Kidney (tissue), 14 donors: ENCODE measurements around the gene CPTP. TPM values are rescaled to one million over a fixed set of nuclear protein-coding genes. Genes with fewer than 3 reads are reported as not detected.

Experiments
- DNase-seq, 5 donors: peaks; one replicate each; pipeline ENCODE4 v3.0.0-alpha.2; 2013 to 2020
- FAIRE-seq: peaks from 2 replicates; lab custom pipeline; 2012; peaks lifted over from hg19 to GRCh38; lab: Jason Lieb, UNC
- H3K27ac ChIP-seq, 2 donors: one replicate each; pipeline ENCODE4 v1.7.0; 2013; ENCODE audit warnings: low read depth in 2 of 2, low read length in 2 of 2, inconsistent platforms in 1 of 2
- H3K27me3 ChIP-seq: one replicate; pipeline ENCODE4 v1.7.1; 2013; ENCODE audit warnings: low read length, inconsistent platforms; ENCODE audit not compliant: control insufficient read depth, insufficient read depth
- H3K36me3 ChIP-seq, 3 donors: one replicate each; pipeline versions ENCODE4 v1.7.0 to v1.7.1; 2013; ENCODE audit warnings: low read length in 3 of 3, control low read depth in 1 of 3, inconsistent platforms in 1 of 3; ENCODE audit not compliant: insufficient read depth in 3 of 3, control insufficient read depth in 2 of 3
- H3K4me1 ChIP-seq, 3 donors: one replicate each; pipeline versions ENCODE4 v1.7.0 to v1.7.1; 2013; ENCODE audit warnings: low read length in 3 of 3, inconsistent platforms in 1 of 3, low read depth in 1 of 3; ENCODE audit not compliant: control insufficient read depth in 2 of 3, insufficient read depth in 2 of 3
- H3K4me3 ChIP-seq, 3 donors: one replicate each; pipeline versions ENCODE4 v1.7.0 to v1.8.1; 2013; ENCODE audit warnings: low read length in 3 of 3, control low read depth in 1 of 3, inconsistent platforms in 1 of 3
- H3K9ac ChIP-seq, 3 donors: one replicate each; pipeline versions ENCODE4 v1.7.0 to v1.7.1; 2013; ENCODE audit warnings: low read length in 3 of 3, control low read depth in 1 of 3, inconsistent platforms in 1 of 3
- H3K9me3 ChIP-seq, 3 donors: one replicate each; pipeline versions ENCODE4 v1.7.0 to v1.7.1; 2013; ENCODE audit warnings: low read length in 3 of 3, control low read depth in 1 of 3, inconsistent platforms in 1 of 3; ENCODE audit not compliant: control insufficient read depth in 2 of 3, insufficient read depth in 1 of 3
- CTCF ChIP-seq: IDR thresholded peaks from 3 replicates; pipeline ENCODE4 v1.5.1; 2012; ENCODE audit warnings: mild to moderate bottlenecking, moderate library complexity, borderline replicate concordance; ENCODE audit not compliant: insufficient read depth; ENCODE audit errors: extremely low read depth
- intact Hi-C: fragments of 100-400 bp; cut with DNase I; formaldehyde crosslinking; loops from one replicate; pipeline ENCODE4 v1.11.1; 2022
- polyA plus RNA-seq: library from polyadenylated mRNA; stranded (reverse); fragments of 350-450 nt; fragmentation: Illumina TruSeq; extraction: RNeasy Lipid Tissue Mini Kit (QIAGEN cat#74804); gene quantifications from one replicate; pipeline ENCODE4 v1.2.3, GENCODE V29; 2014; ENCODE audit warnings: low read depth, low replicate concordance; ENCODE audit not compliant: insufficient read depth
- total RNA-seq: library from RNA; stranded (reverse); fragmentation: NEBNext Ultra II Directional; extraction: Animal tissue kit (Norgen Biotek cat#: 25700); gene quantifications from one replicate; pipeline ENCODE4 v1.2.1, GENCODE V29; 2021
- donor health status: control.
- donor health status: control.
- donor health status: control.
- donor health status: control.
- donor health status: control.
- donor health status: DM: yes; HTN: yes; CAD: no.
- donor health status: Normal renal cell carcinoma (clear cell type).

Gene CPTP
- total and polyA plus RNA-seq, 2 donors from 2014 or later = 21.9 to 51.5 TPM

DNA sequence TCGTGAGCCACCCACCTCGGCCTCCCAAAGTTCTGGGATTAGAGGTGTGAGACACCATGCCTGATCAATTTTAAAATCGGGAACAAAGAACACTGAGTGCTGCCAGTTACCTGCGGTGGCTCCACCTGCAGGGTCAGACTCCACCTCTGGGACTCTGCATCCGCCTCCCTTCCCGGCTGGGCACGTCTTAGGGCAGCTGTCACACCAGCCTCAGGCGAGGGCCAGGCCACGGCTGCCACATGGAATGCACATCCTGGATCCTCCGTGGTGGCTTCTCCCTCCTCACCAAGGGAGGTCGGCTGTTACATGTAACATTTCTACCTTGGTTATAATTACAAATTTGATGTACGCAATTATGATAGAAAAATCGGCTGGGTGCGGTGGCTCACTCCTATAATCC, 39.7 kb downstream of the CPTP start:
- Histone ChIP-seq H3K36me3 (no peaks in the 10 kb centered on the region), H3K9ac (no peak overlapping the region), H3K9me3 (peaks cover 0 to 2% (median 0%) of the 10 kb centered on the region in 3 donors), H3K27ac (no peak overlapping the region), H3K4me3 (no peak overlapping the region), H3K4me1 (peaks cover 0 to 9% (median 2%) of the 10 kb centered on the region in 3 donors), H3K27me3 (no peaks in the 10 kb centered on the region)
- no peak for FAIRE-seq
- intact Hi-C loops = no loop called here
- no peak for DNase-seq
- no peak for TF ChIP-seq CTCF

- no peak overlapping the region for H3K4me3 ChIP-seq
- H3K9ac ChIP-seq = no peak overlapping the region
- TF ChIP-seq CTCF = no peak
- intact Hi-C loops = no loop called here
- peaks cover 0 to 2% (median 0%) of the 10 kb centered on the region in 3 donors for H3K9me3 ChIP-seq
- no peak overlapping the region for H3K27ac ChIP-seq
- DNase-seq (no peak), FAIRE-seq (no peak)
- no peaks in the 10 kb centered on the region for H3K27me3 ChIP-seq
- H3K36me3 ChIP-seq = no peaks in the 10 kb centered on the region
- H3K4me1 ChIP-seq = peaks cover 0 to 4% (median 2%) of the 10 kb centered on the region in 3 donors
Measured at GRCh38 chr1:1365875-1366698, 41.5 kb downstream of the CPTP start.

DNA sequence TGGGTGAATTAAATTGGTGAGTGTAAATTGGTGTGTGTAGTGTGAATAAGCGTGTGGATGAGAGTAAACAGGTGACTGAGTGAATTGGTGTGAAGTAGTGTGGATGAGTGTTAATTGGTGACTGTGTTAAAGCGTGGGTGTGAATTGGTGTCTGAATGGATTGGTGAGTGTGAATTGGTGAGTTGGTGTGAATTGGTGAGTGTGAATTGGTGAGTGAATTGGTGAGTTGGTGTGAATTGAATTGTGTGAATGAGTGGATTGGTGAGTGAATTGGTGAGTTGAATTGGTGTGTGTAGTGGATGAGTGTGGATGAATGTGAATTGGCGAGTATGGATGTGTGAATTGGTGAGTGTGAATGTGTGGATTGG, 42.1 kb downstream of the CPTP start:
- DNase-seq (no peak), FAIRE-seq (no peak)
- Histone ChIP-seq H3K27ac (no peak overlapping the region), H3K4me1 (peaks cover 0 to 2% (median 2%) of the 10 kb centered on the region in 3 donors), H3K9ac (no peak overlapping the region), H3K9me3 (peaks cover 0 to 2% (median 0%) of the 10 kb centered on the region in 3 donors), H3K4me3 (no peak overlapping the region), H3K27me3 (no peaks in the 10 kb centered on the region), H3K36me3 (no peaks in the 10 kb centered on the region)
- intact Hi-C loops = no loop called here
- no peak for TF ChIP-seq CTCF
